ENCODE data around the gene PTPRCAP. TPM values are rescaled to one million over a fixed set of nuclear protein-coding genes. Genes with fewer than 3 reads are reported as not detected.

PTPRCAP gene
- total and polyA plus RNA-seq, 10 of the 15 experiments (the other 5 are each of a cell fraction or from before 2014, with no cell fraction given), result 4.7 to 266 (median 125) TPM

- TF ChIP-seq NKRF (conservative IDR thresholded peaks at IDR 0.05), result no peak
- TF ChIP-seq RFX5 (IDR thresholded peaks at IDR 0.05; ENCODE audit: low read depth, low read length), result no peak
Measured at GRCh38 chr11:67458266-67458665, 20.8 kb upstream of the PTPRCAP start (continued).

GRCh38 chr11:67457453-67457852 lies 20.0 kb upstream of the PTPRCAP start:
- SMC1A ChIA-PET (ENCODE audit: uncharacterized antibody, unreplicated experiment), result interaction anchor here (2.2 kb wide), 1 partner anchor 11 kb away, joined by 7 read pairs; no protein-coding TSS in a partner anchor
- H3K36me3 ChIP-seq (ENCODE audit: control insufficient read depth in 2 of 2, insufficient read depth in 2 of 2, low read length in 1 of 2), result no peaks in the 10 kb centered on the region
- H3K9me3 ChIP-seq (replicated peaks; ENCODE audit: control insufficient read depth, insufficient read depth, low read length), result no peaks in the 10 kb centered on the region
- H3K27ac ChIP-seq (ENCODE audit: control insufficient read depth, insufficient read depth), result no peak overlapping the region
- RAD21 ChIA-PET (ENCODE audit: unreplicated experiment), result no interaction called here
- H3K27me3 ChIP-seq (replicated peaks in 1 of 2; ENCODE audit: control insufficient read depth in 2 of 2, insufficient read depth in 2 of 2, low read length in 1 of 2), result no peaks in the 10 kb centered on the region
- H3K4me1 ChIP-seq (ENCODE audit: control insufficient read depth, insufficient read depth, low read length), result peaks cover 19% of the 10 kb centered on the region
- no TSS peak for BruUV-seq (replicated peaks)
- DNase-seq (ENCODE audit: low read depth, low spot score) (no peak), FAIRE-seq (no peak), ATAC-seq (no peak)
- POLR2A ChIA-PET, result interaction anchor here (1.3 kb wide), 1 partner anchor 10 kb away, joined by 3 read pairs; no protein-coding TSS in a partner anchor
- 83% methylated on average over 11 of the region's 12 CpGs for WGBS (ENCODE audit: insufficient coverage, insufficient replicate concordance, low lambda C conversion rate, missing lambda C conversion rate)
- H3K4me2 ChIP-seq (ENCODE audit: control insufficient read depth, insufficient read depth), result no peak overlapping the region
- H3K4me3 ChIP-seq, result no peak overlapping the region
- CTCF ChIA-PET, result interaction anchor here (1.5 kb wide), 1 partner anchor 11 kb away, joined by 4 read pairs; no protein-coding TSS in a partner anchor
- no peak overlapping the region for H3K9ac ChIP-seq (ENCODE audit: control insufficient read depth, insufficient read depth, low read length)
- in situ Hi-C loops (cut with MboI), result no loop called here
- no peaks in the 10 kb centered on the region for H3K79me2 ChIP-seq (ENCODE audit: control insufficient read depth, insufficient read depth, low read length)
- H2AFZ ChIP-seq (ENCODE audit: control insufficient read depth, low read depth, low read length), result no peak overlapping the region
- intact Hi-C loops (cut with micrococcal nuclease; ENCODE audit: unreplicated experiment), result no loop called here
- no peaks in the 10 kb centered on the region for H4K20me1 ChIP-seq (ENCODE audit: control insufficient read depth, insufficient read depth)
- TF ChIP-seq SUZ12 (IDR thresholded peaks at IDR 0.05; ENCODE audit: unreplicated experiment) (no peak), HDGF (IDR thresholded peaks at IDR 0.05) (no peak), MXI1 (IDR thresholded peaks at IDR 0.05; ENCODE audit: low read depth, low read length) (no peak), SIX5 (IDR thresholded peaks at IDR 0.05; ENCODE audit: low read depth, low read length, severe bottlenecking) (no peak), BHLHE40 (IDR thresholded peaks at IDR 0.05; ENCODE audit: borderline replicate concordance in 1 of 2, low read depth in 2 of 2, low read length in 1 of 2) (no peak), SMAD1 (IDR thresholded peaks at IDR 0.05; ENCODE audit: low read depth, partially characterized antibody) (no peak), USF2 (IDR thresholded peaks at IDR 0.05; ENCODE audit: borderline replicate concordance, low read depth, low read length) (no peak), KDM1A (IDR thresholded peaks at IDR 0.05; ENCODE audit: borderline replicate concordance) (no peak), CREM (IDR thresholded peaks at IDR 0.05; ENCODE audit: low read depth) (no peak), ATF2 (IDR thresholded peaks at IDR 0.05; ENCODE audit: low read length) (no peak), CREB1 (IDR thresholded peaks at IDR 0.05; ENCODE audit: low read depth) (no peak), EP300 (IDR thresholded peaks at IDR 0.05; ENCODE audit: borderline replicate concordance in 1 of 2, control insufficient read depth in 1 of 2, low read depth in 2 of 2, low read length in 2 of 2) (no peak), CTCF (IDR thresholded peaks at IDR 0.05 in 2 of 3, conservative IDR thresholded peaks at IDR 0.05 in 1 of 3; ENCODE audit: control insufficient read depth in 2 of 3, extremely low read depth in 1 of 3, insufficient read depth in 1 of 3, low read depth in 3 of 3, low read length in 3 of 3) (no peak), TBL1XR1 (IDR thresholded peaks at IDR 0.05; ENCODE audit: low read depth, low read length) (no peak), ZNF207 (IDR thresholded peaks at IDR 0.05; ENCODE audit: borderline replicate concordance) (no peak)

Measured in GM12878 (cell line).